ENCODE data around the gene TLE2. TPM values are rescaled to one million over a fixed set of nuclear protein-coding genes. Genes with fewer than 3 reads are reported as not detected.
"Not testable (repeated sequence)": the region's sequence is repeated elsewhere in the genome, so short reads cannot be mapped to it uniquely, and the experiment has no call there.

Gene TLE2
- total RNA-seq, 2 donors from 2014 or later, result 1.3 to 3.2 TPM

GRCh38 chr19:3038214-3038613 is 9.1 kb upstream of the TLE2 start:
- H3K27me3 Mint-ChIP-seq, result peaks cover 7 to 12% of the 10 kb centered on the region in 2 donors
- DNase-seq (ENCODE audit: low spot score), result no peak
- no peak overlapping the region for H3K4me3 Mint-ChIP-seq
- H3K9me3 Mint-ChIP-seq, result no peaks in the 10 kb centered on the region
- H3K4me1 Mint-ChIP-seq (ENCODE audit: low read depth in 2 of 2), result peaks cover 20 to 22% of the 10 kb centered on the region in 2 donors
- no peak overlapping the region for H3K27ac Mint-ChIP-seq
- no peak for ATAC-seq
- H3K36me3 Mint-ChIP-seq, result no peaks in the 10 kb centered on the region

GRCh38 chr19:3036977-3037544 is 8.0 kb upstream of the TLE2 start:
- H3K27me3 Mint-ChIP-seq; ATAC-seq; H3K9me3 Mint-ChIP-seq; H3K36me3 Mint-ChIP-seq; DNase-seq (ENCODE audit: low spot score): not testable (repeated sequence)
- Mint-ChIP-seq H3K27ac (peak overlapping the region; percentile 83 to 98), H3K4me1 (ENCODE audit: low read depth in 2 of 2) (peaks cover 17 to 22% of the 10 kb centered on the region in 2 donors), H3K4me3 (peak overlapping the region; percentile 89)

- peak; percentile 75 to 83 for ATAC-seq
- H3K4me1 Mint-ChIP-seq (ENCODE audit: low read depth in 2 of 2), result peaks cover 17 to 22% of the 10 kb centered on the region in 2 donors
- peak overlapping the region; percentile 89 for H3K4me3 Mint-ChIP-seq
Measured at GRCh38 chr19:3036119-3036976, 7.3 kb upstream of the TLE2 start.

GRCh38 chr19:3035542-3036118 is 6.5 kb upstream of the TLE2 start:
- Mint-ChIP-seq H3K4me1 (ENCODE audit: low read depth in 2 of 2) (peaks cover 17 to 22% of the 10 kb centered on the region in 2 donors), H3K36me3 (no peaks in the 10 kb centered on the region), H3K27ac (peak overlapping the region; percentile 83 to 98), H3K4me3 (peak overlapping the region; percentile 89), H3K27me3 (peaks cover 4 to 7% of the 10 kb centered on the region in 2 donors), H3K9me3 (no peaks in the 10 kb centered on the region)
- DNase-seq (ENCODE audit: low spot score) (peak; percentile 98), ATAC-seq (peak; percentile 96)

More at GRCh38 chr19:3036119-3036976, 7.3 kb upstream of the TLE2 start:
- DNase-seq (ENCODE audit: low spot score), result peak; percentile 90
- peaks cover 5 to 7% of the 10 kb centered on the region in 2 donors for H3K27me3 Mint-ChIP-seq
- H3K36me3 Mint-ChIP-seq, result no peaks in the 10 kb centered on the region
- peak overlapping the region; percentile 83 to 98 for H3K27ac Mint-ChIP-seq
- H3K9me3 Mint-ChIP-seq, result no peaks in the 10 kb centered on the region

- H3K36me3 Mint-ChIP-seq, result no peaks in the 10 kb centered on the region
- H3K27me3 Mint-ChIP-seq, result peaks cover 7 to 10% of the 10 kb centered on the region in 2 donors
Measured at GRCh38 chr19:3034656-3035541, 5.8 kb upstream of the TLE2 start.

DNA sequence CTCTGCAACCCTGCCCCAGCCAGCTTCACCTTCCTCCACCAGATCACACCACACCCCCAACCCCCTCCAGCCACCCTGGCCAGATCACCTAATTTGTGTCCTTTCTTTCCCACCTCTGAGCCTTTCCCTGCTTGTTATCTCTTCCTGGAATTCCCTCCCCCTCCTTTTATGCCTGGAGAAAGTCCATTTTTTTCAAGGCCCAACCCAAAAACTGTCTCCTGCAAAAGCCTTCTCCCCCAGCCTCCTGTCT is 5.3 kb upstream of the TLE2 start:
- no peak for ATAC-seq
- Mint-ChIP-seq H3K9me3 (no peaks in the 10 kb centered on the region), H3K27ac (peak overlapping the region; percentile 83 to 98), H3K27me3 (peaks cover 7 to 10% of the 10 kb centered on the region in 2 donors), H3K36me3 (no peaks in the 10 kb centered on the region), H3K4me3 (peak overlapping the region; percentile 35), H3K4me1 (ENCODE audit: low read depth in 2 of 2) (peaks cover 21 to 22% of the 10 kb centered on the region in 2 donors)
- DNase-seq (ENCODE audit: low spot score), result no peak

More at GRCh38 chr19:3034656-3035541, 5.8 kb upstream of the TLE2 start:
- ATAC-seq (peak; percentile 18 to 33), DNase-seq (ENCODE audit: low spot score) (no peak)
- Mint-ChIP-seq H3K9me3 (no peaks in the 10 kb centered on the region), H3K4me3 (peak overlapping the region; percentile 89), H3K4me1 (ENCODE audit: low read depth in 2 of 2) (peaks cover 21 to 22% of the 10 kb centered on the region in 2 donors), H3K27ac (peak overlapping the region; percentile 83 to 98)

DNA sequence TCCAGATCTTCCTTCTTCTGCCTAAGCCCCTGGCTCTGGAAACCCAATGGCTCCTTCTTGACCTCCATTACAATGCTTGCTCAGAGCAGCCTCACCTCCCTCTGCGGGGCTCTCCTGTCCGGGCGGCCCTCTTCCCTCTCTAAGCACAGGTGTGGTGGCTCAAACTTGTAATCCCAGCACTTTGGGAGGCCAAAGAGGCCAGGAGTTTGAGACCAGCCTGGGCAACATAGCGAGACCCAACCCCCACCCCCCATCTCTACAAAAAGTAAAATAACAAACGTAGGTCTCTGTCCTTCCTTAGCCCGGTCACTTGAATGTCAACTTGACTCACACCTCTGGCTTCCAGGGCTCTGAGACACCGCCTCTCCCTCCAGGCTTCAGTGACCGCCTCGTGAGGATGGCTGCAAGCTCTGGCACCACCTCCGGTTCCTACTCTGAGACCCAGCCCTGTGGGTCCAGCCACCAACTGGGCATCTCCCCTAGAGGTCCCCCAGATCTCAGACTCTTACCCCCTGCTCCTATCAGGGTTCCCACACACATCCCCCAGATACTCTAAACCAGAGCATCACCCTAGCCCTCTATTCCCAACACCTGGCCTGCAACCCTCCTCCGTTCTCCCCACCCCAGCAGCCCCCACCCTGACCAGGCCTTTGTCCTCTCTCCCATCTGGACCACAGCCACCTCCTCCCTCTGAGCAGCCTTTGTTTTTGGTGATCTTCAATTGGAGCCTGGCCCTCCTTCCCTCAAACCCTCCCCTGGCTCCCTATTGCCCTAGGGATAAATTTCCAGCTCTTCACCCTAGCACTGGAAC is 4.7 kb upstream of the TLE2 start:
- Mint-ChIP-seq H3K36me3 (no peaks in the 10 kb centered on the region), H3K27ac (peak overlapping the region in 1 of 2 donors; percentile 83), H3K27me3 (peaks cover 7 to 10% of the 10 kb centered on the region in 2 donors), H3K9me3 (no peaks in the 10 kb centered on the region), H3K4me1 (ENCODE audit: low read depth in 2 of 2) (peaks cover 21 to 22% of the 10 kb centered on the region in 2 donors), H3K4me3 (peak overlapping the region; percentile 35)
- no peak for DNase-seq (ENCODE audit: low spot score)
- ATAC-seq, result no peak

- no peaks in the 10 kb centered on the region for H3K36me3 Mint-ChIP-seq
- peaks cover 7 to 10% of the 10 kb centered on the region in 2 donors for H3K27me3 Mint-ChIP-seq
- ATAC-seq (no peak), DNase-seq (ENCODE audit: low spot score) (no peak)
- H3K4me1 Mint-ChIP-seq (ENCODE audit: low read depth in 2 of 2), result peaks cover 21 to 22% of the 10 kb centered on the region in 2 donors
- no peak overlapping the region for H3K4me3 Mint-ChIP-seq
- H3K9me3 Mint-ChIP-seq, result no peaks in the 10 kb centered on the region
- H3K27ac Mint-ChIP-seq, result no peak overlapping the region
Measured at GRCh38 chr19:3031607-3031867, 2.5 kb upstream of the TLE2 start.

DNA sequence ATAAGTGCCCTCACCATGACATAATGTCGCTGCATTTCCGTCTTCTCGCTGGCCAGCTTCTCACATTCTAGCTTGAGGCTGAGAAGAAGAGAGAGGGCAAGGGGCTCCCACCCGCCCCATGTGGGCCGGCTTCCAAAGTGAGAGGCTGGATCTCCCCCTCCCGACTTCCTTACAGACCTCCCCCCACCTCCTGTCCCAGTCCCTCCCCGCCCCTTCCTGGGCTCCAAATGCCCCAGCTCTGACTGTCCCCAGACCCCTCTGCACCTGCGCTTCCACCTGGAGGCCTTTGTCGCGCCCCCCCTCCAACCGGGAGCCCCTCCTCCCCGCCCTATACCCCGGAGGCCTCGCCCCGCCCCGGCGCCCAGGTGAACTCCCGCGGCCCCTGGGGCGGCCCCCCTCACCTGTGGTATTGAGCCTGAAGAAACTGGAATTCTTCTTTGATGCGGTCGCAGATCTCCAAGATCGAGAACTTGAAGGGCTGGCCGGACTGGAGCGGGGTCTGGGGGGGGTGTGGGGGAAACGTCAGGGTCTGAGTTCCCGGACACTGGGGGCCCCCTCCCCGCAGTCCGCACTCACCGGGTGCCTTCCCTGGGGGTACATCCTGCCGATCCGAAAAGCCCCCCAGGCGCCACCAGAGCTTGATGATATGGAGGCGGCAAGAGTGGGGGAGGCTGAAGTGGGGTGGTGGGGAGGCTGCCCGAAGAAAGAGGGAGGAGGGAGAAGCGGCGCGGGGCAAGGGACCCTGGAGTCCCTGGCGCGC is 595 bp downstream of the TLE2 start:
- Mint-ChIP-seq H3K9me3 (no peaks in the 10 kb centered on the region), H3K27me3 (peaks cover 0 to 9% of the 10 kb centered on the region in 2 donors), H3K36me3 (no peaks in the 10 kb centered on the region), H3K4me3 (peak overlapping the region; percentile 51), H3K4me1 (ENCODE audit: low read depth in 2 of 2) (peaks cover 0 to 8% of the 10 kb centered on the region in 2 donors), H3K27ac (no peak overlapping the region)
- ATAC-seq (no peak), DNase-seq (ENCODE audit: low spot score) (no peak)

DNA sequence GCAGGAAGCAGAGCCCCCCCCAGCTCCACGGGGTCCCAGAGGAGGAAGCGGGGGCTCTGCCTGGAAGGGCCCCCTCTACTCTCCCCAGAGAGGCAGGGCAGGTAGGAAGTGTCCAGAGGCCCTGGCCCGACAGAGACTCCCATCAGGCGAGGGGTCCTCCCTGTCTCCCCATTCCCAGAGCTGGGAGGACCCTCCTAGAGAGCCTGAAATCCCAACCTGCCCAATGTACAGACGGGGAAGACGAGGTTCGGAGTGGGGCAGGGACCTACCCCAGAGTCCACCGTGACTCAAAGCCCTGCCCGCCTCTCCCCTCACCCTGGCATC is 1.1 kb downstream of the TLE2 start:
- Mint-ChIP-seq H3K4me3 (peak overlapping the region; percentile 51), H3K9me3 (no peaks in the 10 kb centered on the region), H3K36me3 (no peaks in the 10 kb centered on the region), H3K27me3 (peaks cover 0 to 9% of the 10 kb centered on the region in 2 donors), H3K27ac (no peak overlapping the region), H3K4me1 (ENCODE audit: low read depth in 2 of 2) (peaks cover 0 to 8% of the 10 kb centered on the region in 2 donors)
- ATAC-seq (no peak), DNase-seq (ENCODE audit: low spot score) (no peak)

- H3K27me3 Mint-ChIP-seq, result peaks cover 0 to 9% of the 10 kb centered on the region in 2 donors
- ATAC-seq, result no peak
- H3K36me3 Mint-ChIP-seq, result no peaks in the 10 kb centered on the region
- H3K9me3 Mint-ChIP-seq, result no peaks in the 10 kb centered on the region
- peak overlapping the region; percentile 51 for H3K4me3 Mint-ChIP-seq
- H3K27ac Mint-ChIP-seq, result no peak overlapping the region
- H3K4me1 Mint-ChIP-seq (ENCODE audit: low read depth in 2 of 2), result peaks cover 0 to 8% of the 10 kb centered on the region in 2 donors
- no peak for DNase-seq (ENCODE audit: low spot score)
Measured at GRCh38 chr19:3027292-3027691, 1.8 kb downstream of the TLE2 start.

GRCh38 chr19:3026768-3027167 is 2.3 kb downstream of the TLE2 start:
- no peaks in the 10 kb centered on the region for H3K36me3 Mint-ChIP-seq
- DNase-seq (ENCODE audit: low spot score), result no peak
- no peak for ATAC-seq
- peaks cover 0 to 9% of the 10 kb centered on the region in 2 donors for H3K27me3 Mint-ChIP-seq
- H3K4me1 Mint-ChIP-seq (ENCODE audit: low read depth in 2 of 2), result peaks cover 0 to 8% of the 10 kb centered on the region in 2 donors
- no peaks in the 10 kb centered on the region for H3K9me3 Mint-ChIP-seq
- H3K4me3 Mint-ChIP-seq, result no peak overlapping the region
- H3K27ac Mint-ChIP-seq, result no peak overlapping the region

All from natural killer cell treated with Interleukin-12 subunit alpha and Interleukin-12 subunit beta and Interleukin-15 and Interleukin-18, amount 100 ng/mL, for 72 hours (primary cell).